DMS79 treated with DMSO at 0.1 percent for 48 hours (cell line): Measurements from ENCODE around the gene NUP93.

Experiments used
- DNase-seq: peaks from one replicate; lab custom pipeline; 2025; lab: John Stamatoyannopoulos, UW

NUP93 gene

DNA sequence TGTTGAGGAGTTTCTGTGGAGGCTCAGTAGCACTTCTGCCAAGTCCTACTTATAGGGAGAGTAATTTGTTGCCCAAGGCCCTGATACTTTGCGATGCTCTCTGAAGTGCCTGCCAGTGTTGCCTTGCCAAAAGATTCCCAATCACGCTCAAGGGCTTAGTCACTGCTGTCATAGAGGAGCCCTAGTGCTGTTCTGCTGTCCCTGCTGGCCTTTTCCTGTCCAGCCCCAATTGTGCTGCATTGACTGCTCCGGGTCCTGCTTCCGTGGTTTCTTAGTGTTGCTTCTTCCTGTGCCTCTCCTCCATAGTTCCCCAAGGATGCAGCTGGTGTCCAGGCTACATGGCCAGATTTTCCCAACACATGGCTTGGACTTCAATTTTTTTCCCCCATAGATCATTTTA, 13.9 kb downstream of the NUP93 start:
- DNase-seq, result peak; percentile 24

DNA sequence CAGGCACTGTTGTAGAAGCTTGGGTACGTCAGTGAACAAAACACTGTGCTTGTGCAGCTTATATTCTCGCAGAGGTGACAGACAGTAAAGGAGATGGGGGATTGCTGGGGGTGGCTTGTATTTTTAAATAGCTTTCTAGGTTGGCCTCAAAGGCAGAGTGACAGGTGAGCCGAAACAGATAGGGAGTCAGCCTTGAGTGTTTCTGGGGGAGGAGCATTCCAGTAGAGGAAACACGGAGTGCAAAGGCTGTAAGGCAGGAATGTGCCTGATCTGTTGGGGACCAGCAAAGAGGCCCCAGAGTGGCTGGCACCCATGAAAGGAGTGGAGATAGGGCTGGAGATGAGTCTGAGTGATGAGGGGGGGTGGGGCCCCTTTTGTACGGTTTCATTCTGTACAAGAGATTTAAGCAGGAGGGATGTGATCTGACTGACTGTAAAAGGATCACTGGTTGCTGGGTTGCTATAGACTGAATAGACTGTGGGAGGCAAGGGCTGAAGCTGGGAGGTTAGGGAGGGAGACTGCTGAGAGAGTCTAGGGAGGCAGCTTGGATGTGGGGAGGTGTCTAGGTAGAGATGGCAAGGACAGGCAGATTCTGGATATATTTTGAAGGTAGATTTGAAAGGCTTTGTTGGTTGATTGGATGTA, 15.2 kb downstream of the NUP93 start:
- no peak for DNase-seq

DNA sequence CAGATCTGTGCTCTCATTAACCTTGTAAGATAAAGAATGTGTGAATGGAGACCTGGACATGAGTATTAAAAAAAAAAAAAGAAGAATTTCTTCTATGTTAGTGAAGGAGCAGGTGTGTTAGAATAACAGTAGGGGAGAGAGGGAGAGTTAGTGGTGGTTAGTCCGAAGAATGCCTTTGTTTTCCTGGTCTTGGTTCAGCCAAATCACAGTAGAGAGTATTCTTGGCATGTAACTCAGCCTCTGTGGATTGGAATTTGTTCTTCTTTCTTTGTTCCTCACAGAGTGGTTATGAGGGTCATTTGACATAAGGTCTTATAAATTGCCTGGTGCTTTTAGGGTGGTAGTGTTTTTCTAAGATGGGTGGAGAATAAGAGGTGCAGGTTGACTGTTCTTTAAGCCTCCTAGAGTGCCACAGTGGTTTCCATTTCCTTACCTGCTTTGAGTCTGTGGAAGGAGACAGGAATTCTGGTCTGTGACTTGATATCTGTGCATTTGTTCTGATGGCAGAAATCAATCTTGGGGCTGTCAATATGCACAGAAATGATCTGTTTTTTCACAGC, 17.6 kb downstream of the NUP93 start:
- no peak for DNase-seq

DNA sequence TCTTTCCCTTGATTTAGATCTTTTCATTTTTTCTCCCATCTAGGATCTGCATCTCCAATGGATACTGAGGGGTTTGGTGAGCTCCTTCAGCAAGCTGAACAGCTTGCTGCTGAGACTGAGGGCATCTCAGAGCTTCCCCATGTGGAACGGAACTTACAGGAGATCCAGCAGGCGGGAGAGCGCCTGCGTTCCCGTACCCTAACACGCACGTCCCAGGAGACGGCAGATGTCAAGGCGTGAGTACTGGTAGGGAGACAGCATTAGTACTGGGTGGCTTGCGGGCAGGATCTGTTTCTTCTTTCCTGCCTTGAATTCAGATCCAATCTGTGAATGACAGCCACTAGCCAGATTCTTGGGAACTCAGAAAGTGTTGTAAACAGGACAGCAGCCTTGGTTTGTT, 18.3 kb downstream of the NUP93 start:
- DNase-seq, result no peak

DNA sequence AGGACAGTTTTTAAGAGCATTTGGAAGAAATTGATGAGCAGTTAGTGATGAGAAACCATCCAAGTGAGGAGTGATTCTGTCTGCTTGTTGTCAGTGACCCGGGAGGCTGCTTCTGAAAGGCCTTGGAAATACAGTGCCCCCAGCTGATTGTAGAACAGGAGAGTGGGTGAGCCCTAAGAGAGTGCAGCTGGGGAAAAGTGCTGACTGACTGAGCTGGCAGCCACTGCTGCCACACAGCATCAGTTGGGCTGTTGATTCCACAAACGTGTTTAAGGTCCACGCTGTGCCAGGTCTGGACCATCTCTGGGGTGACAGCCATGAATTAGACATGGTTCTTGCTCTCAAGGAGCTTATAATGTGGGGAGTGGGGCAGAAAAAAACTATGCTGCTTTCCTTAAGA, 18.9 kb downstream of the NUP93 start:
- DNase-seq, result no peak

DNA sequence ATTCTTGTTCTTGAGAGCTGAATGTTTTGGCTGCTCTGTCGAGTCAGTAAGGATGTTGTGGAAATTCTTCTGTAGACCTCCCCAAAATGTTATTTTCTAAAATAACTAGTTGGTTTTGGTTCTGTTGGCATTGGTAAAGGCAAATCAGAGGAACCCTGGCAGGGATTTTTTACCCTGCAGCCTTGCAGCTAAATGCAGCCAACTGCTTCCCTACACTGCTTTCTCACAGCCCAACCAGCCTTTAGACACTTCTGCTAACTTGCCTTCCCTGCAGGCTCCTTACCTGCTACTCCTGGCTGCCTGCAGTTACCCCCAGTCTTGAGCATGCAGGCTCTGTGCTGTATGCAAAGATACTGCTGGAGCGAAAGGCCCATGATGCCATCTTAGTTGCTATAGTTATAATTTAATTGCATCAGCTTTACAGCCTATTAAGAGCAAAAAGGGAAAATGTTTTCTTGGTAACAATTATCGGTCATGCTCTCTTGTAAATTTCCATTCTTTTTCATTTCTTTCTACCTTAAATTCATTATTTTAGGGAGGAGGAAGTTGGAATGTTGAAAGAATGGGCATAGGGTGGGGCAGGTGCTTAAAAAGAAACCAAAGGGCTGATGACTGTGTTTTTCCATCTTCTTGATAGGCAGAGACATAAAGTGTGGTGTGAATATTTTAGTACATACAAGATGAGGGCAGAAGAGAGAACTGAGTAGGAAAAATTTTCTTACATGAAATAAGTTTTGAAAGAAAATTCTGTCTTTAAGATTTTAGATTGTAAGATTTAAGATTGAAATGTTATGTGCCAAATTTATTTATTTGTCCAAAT, 20.0 kb downstream of the NUP93 start:
- no peak for DNase-seq

DNA sequence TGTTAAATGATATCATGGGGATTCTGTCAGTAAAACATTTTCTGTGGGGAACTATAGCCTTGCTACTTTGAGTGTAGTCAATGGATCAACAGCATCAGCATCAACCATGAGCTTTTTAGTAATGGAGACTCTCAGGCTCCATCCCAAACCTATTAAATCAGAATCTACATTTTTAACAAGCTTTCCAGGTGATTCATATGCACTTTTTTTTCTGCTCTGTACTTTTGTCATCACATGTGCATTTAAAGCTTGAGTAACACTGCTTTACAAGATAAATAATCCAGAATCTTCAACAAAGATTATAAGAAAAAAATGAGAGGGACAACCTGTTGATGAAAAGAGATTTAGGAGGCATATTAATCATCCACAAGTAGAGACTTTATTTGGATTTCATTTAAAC, 23.5 kb downstream of the NUP93 start:
- no peak for DNase-seq

DNA sequence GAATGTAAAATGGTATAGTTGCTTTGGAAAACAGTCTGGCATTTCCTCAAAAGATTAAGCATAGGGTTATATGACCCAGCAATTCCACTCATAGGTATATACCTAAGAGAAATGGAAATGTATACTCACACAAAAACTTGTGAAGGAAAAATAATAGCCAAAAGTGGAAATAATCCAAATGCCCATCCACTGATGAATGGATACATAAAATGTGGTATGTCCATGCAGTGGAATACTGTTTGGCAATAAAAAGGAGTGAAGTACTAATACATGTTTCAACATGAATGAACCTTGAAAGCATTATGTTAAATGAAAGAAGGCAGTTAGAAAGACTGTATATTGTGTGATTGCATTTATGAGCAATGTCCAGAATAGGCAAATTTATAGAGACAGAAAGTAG, 25.1 kb downstream of the NUP93 start:
- no peak for DNase-seq

DNA sequence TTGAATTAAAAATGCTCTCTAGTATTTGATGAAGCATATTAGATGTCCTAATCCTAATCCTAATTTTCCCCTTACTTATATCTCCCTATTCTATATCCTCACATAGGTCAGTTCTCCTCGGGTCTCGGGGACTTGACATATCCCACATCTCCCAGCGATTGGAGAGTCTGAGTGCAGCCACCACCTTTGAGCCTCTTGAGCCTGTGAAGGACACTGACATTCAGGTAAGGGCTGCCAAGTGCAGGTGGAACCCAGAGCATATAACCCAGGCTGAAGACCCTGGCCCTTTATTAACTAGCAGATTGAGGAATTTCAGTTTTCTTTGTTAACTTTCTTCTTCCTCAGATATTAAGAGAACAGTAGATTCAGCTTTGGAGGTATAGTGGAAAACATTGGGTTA, 28.5 kb downstream of the NUP93 start:
- peak; percentile 22 for DNase-seq

DNA sequence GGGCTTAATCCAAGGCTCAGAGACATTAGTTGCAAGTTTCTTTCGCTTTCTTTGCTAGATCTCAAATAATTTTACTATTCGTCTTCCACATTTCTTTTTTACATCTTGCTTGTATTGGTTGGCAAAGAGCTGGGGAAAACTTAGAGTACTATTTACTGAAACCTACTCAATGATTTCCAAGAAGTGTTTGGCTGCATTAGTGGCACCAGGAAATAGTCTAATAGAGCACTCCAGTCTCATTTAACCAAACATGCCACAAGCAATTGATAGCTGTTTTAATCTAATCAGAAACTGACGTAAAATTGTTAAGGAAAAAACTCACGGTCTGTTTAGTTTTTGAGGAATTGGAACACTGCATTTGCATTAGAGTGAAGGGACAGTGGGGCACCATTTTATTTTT, 29.0 kb downstream of the NUP93 start:
- peak; percentile 59 for DNase-seq

DNA sequence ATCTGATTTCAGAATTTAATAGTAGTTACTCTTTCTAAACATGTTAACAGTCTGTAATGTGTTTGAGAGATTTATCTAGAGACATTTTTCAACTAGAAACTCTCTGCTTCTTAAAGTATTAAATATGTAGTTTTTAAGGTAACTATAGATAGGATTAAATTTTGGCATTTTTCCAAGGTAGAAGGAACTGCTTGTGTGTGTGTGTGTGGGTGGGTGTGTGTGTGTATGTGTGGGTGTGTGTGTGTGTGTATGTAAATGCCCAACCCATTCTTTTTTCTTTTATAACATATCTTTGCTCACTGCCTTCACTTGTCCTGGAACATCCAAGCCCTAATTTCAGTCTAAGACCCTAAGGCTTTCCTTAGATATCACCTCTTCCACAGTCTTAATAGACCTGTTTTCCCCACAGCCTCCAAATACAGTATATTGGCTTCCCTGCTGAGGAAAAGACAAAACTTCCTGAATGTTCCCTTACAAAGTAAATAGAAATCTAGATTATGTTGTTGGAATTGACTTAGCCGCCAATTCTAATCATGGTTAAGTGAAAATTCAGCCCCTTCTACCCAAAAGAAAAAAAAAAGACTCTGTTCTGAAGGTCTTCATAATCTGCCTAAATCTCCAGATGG, 33.5 kb downstream of the NUP93 start:
- DNase-seq, result no peak

DNA sequence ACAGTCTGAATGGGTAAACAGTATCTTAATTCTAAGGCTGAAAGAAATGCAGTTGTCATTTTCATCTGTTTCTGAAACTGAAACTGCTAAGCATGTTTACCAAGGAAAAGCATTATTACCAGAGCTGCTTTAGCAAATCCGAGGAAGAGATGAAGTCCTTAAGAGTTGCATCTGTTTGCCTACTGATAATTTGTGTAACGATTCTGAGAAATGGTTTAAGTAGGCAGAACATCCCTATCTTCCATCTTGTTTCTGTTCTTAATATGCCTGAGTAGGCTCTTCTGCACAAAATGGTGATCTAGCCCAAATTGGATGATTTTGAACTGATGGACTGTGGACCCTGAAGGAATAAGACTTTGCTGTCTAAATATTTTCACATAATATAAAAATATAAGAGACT, 34.9 kb downstream of the NUP93 start:
- peak; percentile 12 for DNase-seq

DNA sequence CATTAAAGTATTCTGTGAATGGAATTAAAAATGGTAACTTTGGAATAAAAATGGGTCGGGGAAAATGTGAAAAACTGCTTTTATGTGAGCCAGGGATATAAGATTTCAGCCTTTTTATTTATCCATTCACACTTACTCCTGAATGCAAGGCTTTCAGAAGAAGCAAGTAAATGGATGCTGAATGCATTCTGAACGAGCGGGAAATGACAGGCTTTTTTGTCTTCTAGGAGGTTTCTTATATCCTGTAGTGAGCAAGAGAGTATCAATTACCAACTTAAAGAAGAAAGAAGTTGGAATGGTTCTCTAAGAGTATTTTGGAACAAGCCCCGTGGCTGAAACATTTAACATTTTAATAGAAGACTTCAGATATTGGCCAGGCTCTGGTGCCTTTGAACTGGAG, 36.0 kb downstream of the NUP93 start:
- DNase-seq, result peak; percentile 13

DNA sequence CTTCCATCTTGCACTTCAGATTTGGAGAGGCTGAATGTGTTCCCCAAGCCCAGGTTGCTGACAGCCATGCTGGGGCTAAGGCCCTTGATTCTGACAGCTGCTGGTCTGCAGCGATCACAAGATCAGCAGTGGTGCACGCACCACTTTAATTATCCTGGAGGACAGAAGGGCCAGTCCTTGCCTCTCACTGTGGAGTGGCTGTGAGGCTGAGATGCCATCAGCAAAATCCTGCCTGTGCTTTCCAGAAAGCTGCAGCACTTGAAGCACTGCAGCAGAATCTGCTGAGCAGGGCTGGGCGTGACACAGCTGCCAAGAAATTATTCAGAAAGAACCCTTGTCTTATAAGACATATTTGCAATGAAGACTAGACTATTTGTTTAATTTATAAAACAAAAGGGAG, 37.1 kb downstream of the NUP93 start:
- peak; percentile 50 for DNase-seq

DNA sequence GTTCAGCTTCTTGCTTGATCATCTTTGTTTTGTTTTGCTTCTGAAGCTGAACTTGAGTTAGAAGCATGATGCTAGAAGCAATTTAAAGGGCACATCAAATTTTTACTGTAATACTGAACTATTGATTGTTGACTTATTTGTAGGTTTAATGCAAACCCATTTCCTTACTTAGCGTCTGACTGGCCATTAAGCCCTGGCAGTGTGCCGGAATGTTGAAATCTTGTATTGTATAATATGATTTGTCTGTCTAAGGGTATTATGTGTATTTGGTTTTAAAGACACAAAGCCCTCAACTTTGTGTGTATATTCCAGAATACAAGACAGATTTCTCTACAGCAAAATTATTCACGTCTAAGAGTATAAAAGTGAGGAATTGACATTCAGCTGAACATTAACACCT, 39.7 kb downstream of the NUP93 start:
- no peak for DNase-seq

DNA sequence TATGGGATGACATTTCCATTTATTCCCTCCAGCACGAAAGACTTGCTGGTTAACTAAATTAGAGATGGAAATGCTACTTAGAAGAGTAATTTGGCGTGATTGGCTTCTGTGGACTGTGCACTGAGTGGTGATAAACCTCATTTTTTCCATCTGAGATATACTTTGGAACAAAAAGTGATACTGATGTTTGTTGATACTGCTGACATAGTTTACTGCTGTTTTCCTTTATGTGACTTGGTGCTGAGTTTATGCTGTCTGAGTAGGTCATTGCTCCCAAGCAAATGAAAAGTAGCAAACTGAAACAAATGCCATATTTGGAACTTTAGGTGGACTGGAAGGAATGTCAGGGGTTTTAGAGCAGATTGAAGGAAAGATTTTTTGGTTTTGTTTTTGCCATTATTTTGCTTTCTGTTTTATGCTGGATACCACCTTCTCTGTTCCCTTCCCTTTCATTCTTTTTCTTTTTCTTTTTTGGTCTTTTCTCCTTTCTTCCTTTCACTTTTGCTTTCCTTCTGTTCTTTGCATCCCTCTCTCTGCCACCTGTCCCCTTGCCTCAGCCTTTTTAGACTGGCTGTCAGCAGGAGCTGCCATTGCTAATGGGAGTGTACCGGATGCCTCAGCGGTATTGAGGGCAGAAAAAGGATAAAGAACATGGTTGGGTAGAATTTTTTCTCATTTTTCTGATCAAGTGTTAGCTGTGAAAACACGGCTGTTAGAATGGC, 41.8 kb downstream of the NUP93 start:
- no peak for DNase-seq

DNA sequence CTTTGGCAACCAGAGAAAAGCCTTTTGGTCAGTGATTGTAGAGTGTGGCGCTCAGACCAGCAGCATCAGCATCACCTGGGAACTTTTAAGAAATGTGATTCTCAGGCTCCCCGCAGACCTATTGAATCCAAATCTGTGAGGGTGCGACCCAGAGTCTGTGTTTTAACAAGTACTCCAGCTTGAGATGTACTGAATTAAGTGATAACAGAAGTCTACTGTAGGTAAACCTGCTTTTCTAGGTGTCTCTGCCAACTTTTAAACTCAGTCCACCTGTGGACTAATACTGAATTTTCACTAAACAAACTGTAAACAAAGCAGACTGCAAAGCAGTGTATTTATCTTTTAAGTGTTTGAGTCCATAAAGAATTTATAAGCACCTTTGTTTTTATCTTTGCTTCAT, 43.6 kb downstream of the NUP93 start:
- DNase-seq, result peak; percentile 10

DNA sequence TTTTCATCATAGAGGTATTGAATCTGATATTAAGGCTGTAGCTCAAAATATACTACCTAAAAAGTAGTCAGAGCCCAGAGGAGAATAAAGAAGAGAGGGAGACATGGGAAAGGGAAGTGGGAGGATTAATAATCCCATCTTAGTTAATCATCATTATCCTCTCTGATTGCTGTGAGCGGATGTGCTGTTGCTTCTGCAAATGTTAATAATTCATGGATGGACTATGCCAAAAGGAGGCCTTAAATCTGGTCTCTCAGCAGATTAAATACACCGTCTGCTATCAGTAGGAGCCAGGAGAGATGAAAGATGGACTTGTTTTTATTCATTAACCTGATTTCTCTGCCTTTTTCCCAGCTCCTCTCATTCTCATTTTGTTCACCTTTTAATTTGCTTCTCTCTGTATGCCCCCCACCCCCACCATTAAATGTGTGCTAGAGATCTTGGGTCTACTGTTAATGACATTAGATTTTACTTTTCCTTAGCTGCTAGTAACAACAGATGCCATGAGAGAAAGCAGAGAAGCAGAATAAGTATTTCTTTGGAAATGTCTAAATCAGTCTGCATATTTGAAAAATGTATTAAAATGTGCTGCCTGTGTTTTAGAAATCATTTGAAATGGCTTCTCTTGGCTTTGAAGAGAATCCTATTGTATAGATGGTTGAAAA, 44.2 kb downstream of the NUP93 start:
- no peak for DNase-seq

DNA sequence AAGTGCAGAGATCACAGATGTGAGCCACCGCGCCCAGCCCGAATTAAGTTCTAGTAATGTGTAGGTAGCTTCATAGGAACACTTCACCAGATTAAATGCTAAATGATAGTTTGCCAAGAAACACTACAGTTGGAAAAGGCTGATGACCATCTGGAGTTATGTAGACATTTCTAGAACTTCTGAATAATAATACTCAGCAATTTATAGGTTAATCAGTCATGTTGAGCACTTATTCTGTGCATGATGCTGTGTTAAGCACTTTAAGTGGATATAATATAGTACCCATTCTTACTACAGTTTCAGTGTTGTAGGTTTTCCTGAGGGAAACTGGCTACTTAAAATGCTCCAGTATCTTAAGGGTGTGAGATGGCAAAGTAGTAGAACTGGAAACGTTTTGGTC, 45.2 kb downstream of the NUP93 start:
- no peak for DNase-seq

DNA sequence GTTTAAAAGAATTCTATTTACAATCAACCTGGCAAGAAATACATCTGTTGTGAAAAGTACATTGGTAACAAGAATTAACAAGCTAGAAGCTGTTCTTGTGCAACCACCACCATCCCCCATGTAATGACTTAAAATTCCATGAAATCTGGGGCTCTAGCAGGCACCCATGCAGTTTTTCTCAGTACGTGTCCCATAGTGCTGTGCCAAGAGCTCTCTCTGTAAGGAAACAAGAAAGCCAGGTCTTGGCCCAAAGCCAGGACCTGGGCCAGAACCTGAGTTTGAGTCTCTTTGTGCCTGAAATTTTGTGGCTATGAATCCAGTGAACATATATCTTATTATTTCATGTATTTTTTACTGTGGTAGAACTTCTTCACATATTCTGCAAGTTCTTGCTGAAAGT, 46.6 kb downstream of the NUP93 start:
- peak; percentile 12 for DNase-seq

DNA sequence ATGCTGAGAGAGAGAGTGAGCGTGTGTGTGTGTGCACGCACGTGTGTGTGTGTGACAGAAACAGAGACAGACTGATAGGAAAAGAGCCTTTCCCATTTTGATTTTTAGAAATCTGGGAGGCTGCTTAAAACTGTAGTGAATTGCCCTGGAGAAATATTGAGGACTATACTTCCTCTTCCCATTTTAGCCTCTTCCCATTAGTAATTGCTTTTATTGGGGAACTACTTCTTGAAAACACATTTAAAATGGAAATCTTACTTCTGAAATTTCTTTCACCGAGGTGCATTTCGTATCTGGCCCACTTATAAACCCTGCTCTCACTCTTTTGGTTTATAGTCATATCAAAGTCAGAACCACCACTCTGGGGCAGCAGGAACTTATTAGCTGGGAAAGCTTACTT, 47.1 kb downstream of the NUP93 start:
- no peak for DNase-seq

DNA sequence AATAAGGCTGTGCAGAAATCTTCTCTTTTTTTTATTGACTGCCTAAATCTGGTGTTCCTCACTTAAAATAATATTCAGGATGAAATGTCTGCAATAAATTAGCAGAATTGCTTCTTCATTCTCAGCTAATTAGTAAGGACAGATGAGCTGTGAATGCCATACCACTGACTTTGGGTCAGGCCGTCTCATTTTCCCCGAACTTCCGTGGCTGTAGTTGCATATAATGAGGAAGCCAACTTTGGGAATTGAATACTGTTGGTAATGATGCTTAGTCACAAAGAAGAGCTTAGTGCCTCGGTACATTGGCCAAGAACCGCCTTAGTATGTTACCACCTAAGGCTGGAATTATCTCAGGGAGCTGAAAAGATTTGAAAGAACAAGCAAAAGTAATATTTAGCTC, 47.6 kb downstream of the NUP93 start:
- DNase-seq, result no peak
